H1 (cell line): Measurements from ENCODE around the gene GNG12. TPM values are rescaled to one million over a fixed set of nuclear protein-coding genes. Genes with fewer than 3 reads are reported as not detected.

Source experiments
- CTCF ChIA-PET: fragments of 300-600 bp; sonication (Branson Sonifier 250); formaldehyde crosslinking; loops from one replicate; lab custom pipeline; 2021; ENCODE audit not compliant: partially characterized antibody; lab: Charles Lee
- POLR2A ChIA-PET: fragments of 300-600 bp; sonication (Branson Sonifier 250); formaldehyde crosslinking; loops from one replicate; lab custom pipeline; 2021; ENCODE audit warnings: inconsistent platforms; ENCODE audit not compliant: partially characterized antibody; lab: Charles Lee
- DNase-seq, 2 experiments: peaks; one replicate each; pipeline versions ENCODE4 v3.0.0 to v3.0.0-alpha.2; 2010 to 2022; ENCODE audit warnings: low spot score in 2 of 2, low read depth in 1 of 2, mixed read lengths in 1 of 2
- FAIRE-seq: peaks from 2 replicates; lab custom pipeline; 2011; peaks lifted over from hg19 to GRCh38; lab: Jason Lieb, UNC
- H2AFZ ChIP-seq: 2 replicates; pipeline ENCODE4 v1.8.1; 2012; ENCODE audit warnings: low read length, inconsistent platforms
- H2AK5ac ChIP-seq: 2 replicates; pipeline ENCODE4 v1.6.1; 2013; ENCODE audit warnings: low read depth, low read length
- H2BK120ac ChIP-seq: replicated peaks from 2 replicates; pipeline ENCODE3; 2013; ENCODE audit warnings: low read depth, low read length, inconsistent platforms
- H2BK12ac ChIP-seq: 2 replicates; pipeline ENCODE4 v1.6.1; 2013; ENCODE audit warnings: low read depth, low read length
- H2BK15ac ChIP-seq: 2 replicates; pipeline ENCODE4 v1.6.1; 2013; ENCODE audit warnings: low read length
- H2BK20ac ChIP-seq: 2 replicates; pipeline ENCODE4 v1.6.1; 2013; ENCODE audit warnings: low read length
- H2BK5ac ChIP-seq: 2 replicates; pipeline ENCODE4 v1.6.1; 2013; ENCODE audit warnings: low read depth, low read length
- H3K14ac ChIP-seq: 2 replicates; pipeline ENCODE4 v1.6.1; 2013; ENCODE audit warnings: inconsistent platforms; ENCODE audit not compliant: insufficient read length
- H3K18ac ChIP-seq: 2 replicates; pipeline ENCODE4 v1.6.1; 2013; ENCODE audit warnings: low read length; ENCODE audit errors: extremely low read depth
- H3K23ac ChIP-seq: 2 replicates; pipeline ENCODE4 v1.6.1; 2013; ENCODE audit warnings: inconsistent platforms; ENCODE audit not compliant: insufficient read length
- H3K23me2 ChIP-seq: 2 replicates; pipeline ENCODE4 v1.6.1; 2013; ENCODE audit warnings: low read depth, low read length
- H3K27ac ChIP-seq: 2 replicates; pipeline ENCODE4 v1.6.1; 2011; ENCODE audit warnings: low read depth, low read length, inconsistent platforms
- H3K27me3 ChIP-seq, 4 experiments: replicated peaks in 1 of 4; 1 replicate in 1 of 4; 2 replicates in 3 of 4; pipeline versions ENCODE4 v1.6.1 to v1.8.1; 2011 to 2013; ENCODE audit warnings: low read length in 3 of 4, mild to moderate bottlenecking in 3 of 4, inconsistent platforms in 2 of 4, mixed read lengths in 2 of 4, moderate library complexity in 1 of 4; ENCODE audit not compliant: control insufficient read depth in 3 of 4, insufficient read depth in 3 of 4; ENCODE audit errors: extremely low read depth in 1 of 4
- H3K36me3 ChIP-seq, 4 experiments: 2 replicates each; pipeline versions ENCODE4 v1.6.1 to v1.8.1; 2011 to 2013; ENCODE audit warnings: mild to moderate bottlenecking in 4 of 4, low read length in 3 of 4, moderate library complexity in 2 of 4, control low read depth in 1 of 4, inconsistent platforms in 1 of 4; ENCODE audit not compliant: insufficient read depth in 4 of 4, control insufficient read depth in 2 of 4
- H3K4ac ChIP-seq: replicated peaks from 2 replicates; pipeline ENCODE3; 2013; ENCODE audit warnings: low read length, low read depth, mixed read lengths, inconsistent platforms; ENCODE audit not compliant: insufficient read length
- H3K4me1 ChIP-seq, 4 experiments: replicated peaks in 1 of 4; 1 replicate in 1 of 4; 2 replicates in 3 of 4; pipeline versions ENCODE4 v1.6.1 to v1.8.1; 2011 to 2013; ENCODE audit warnings: low read length in 3 of 4, inconsistent platforms in 2 of 4, mixed read lengths in 1 of 4; ENCODE audit not compliant: insufficient read depth in 4 of 4, control insufficient read depth in 3 of 4
- H3K4me2 ChIP-seq, 2 experiments: 2 replicates each; pipeline versions ENCODE4 v1.6.1 to v1.8.1; 2011 to 2013; ENCODE audit warnings: low read depth in 2 of 2, low read length in 2 of 2, control low read depth in 1 of 2, inconsistent platforms in 1 of 2, mild to moderate bottlenecking in 1 of 2; ENCODE audit not compliant: insufficient read depth in 1 of 2
- H3K4me3 ChIP-seq, 4 experiments: fragments of 200-600, 300-600 bp in 1 of 4; sonication (generic), shearing (Covaris generic), sonication (Bioruptor Twin) in 1 of 4; 2 replicates each; pipeline versions ENCODE4 v1.5.1 to v1.8.1; 2011 to 2016; ENCODE audit warnings: low read length in 4 of 4, low read depth in 3 of 4, control low read depth in 2 of 4, inconsistent platforms in 2 of 4, mild to moderate bottlenecking in 2 of 4, mixed read lengths in 1 of 4, moderate library complexity in 1 of 4; ENCODE audit not compliant: insufficient read depth in 2 of 4; ENCODE audit errors: extremely low read depth in 1 of 4
- H3K56ac ChIP-seq: replicated peaks from 2 replicates; pipeline ENCODE3; 2013; ENCODE audit warnings: low read depth, mild to moderate bottlenecking, mixed read lengths, low read length, inconsistent platforms; ENCODE audit not compliant: insufficient read length
- H3K79me1 ChIP-seq: 2 replicates; pipeline ENCODE4 v1.6.1; 2013; ENCODE audit warnings: low read depth, low read length, control low read depth
- H3K79me2 ChIP-seq, 2 experiments: 2 replicates each; pipeline versions ENCODE4 v1.6.1 to v1.8.1; 2012 to 2013; ENCODE audit warnings: low read length in 2 of 2, mild to moderate bottlenecking in 2 of 2, inconsistent platforms in 1 of 2; ENCODE audit not compliant: insufficient read depth in 2 of 2, control insufficient read depth in 1 of 2
- H3K9ac ChIP-seq, 4 experiments: replicated peaks in 1 of 4; 1 replicate in 1 of 4; 2 replicates in 3 of 4; pipeline versions ENCODE4 v1.6.1 to v1.8.1; 2011 to 2013; ENCODE audit warnings: low read depth in 3 of 4, low read length in 3 of 4, control low read depth in 2 of 4, mild to moderate bottlenecking in 2 of 4, moderate library complexity in 2 of 4, inconsistent platforms in 1 of 4; ENCODE audit errors: extremely low read depth in 1 of 4
- H3K9me3 ChIP-seq, 2 experiments: 2 replicates each; pipeline versions ENCODE4 v1.6.1 to v1.8.1; 2012 to 2013; ENCODE audit warnings: mild to moderate bottlenecking in 2 of 2, moderate library complexity in 2 of 2, control low read depth in 1 of 2, inconsistent platforms in 1 of 2, low read depth in 1 of 2, low read length in 1 of 2, mixed read lengths in 1 of 2; ENCODE audit not compliant: insufficient read depth in 2 of 2
- H4K20me1 ChIP-seq, 2 experiments: replicated peaks in 1 of 2; 2 replicates each; pipeline versions ENCODE3 to v1.8.1; 2011 to 2013; ENCODE audit warnings: inconsistent platforms in 2 of 2, low read length in 2 of 2, mild to moderate bottlenecking in 1 of 2; ENCODE audit not compliant: insufficient read depth in 2 of 2, control insufficient read depth in 1 of 2
- H4K5ac ChIP-seq: 2 replicates; pipeline ENCODE4 v1.6.1; 2013; ENCODE audit warnings: low read length, low read depth, mixed read lengths, inconsistent platforms; ENCODE audit not compliant: insufficient read length
- H4K8ac ChIP-seq: 2 replicates; pipeline ENCODE4 v1.8.0; 2013; ENCODE audit warnings: mild to moderate bottlenecking, moderate library complexity, low read length, inconsistent platforms; ENCODE audit not compliant: insufficient read depth; ENCODE audit errors: extremely low read depth
- H4K91ac ChIP-seq: replicated peaks from 2 replicates; pipeline ENCODE3; 2013; ENCODE audit warnings: low read length, mixed read lengths, inconsistent platforms; ENCODE audit not compliant: insufficient read length
- CBX5 ChIP-seq: fragments of 300-800, 300-1000 bp; sonication (generic); IDR thresholded peaks from 2 replicates; pipeline ENCODE4 v1.7.1; 2016; ENCODE audit warnings: antibody characterized with exemption, low read length, low read depth
- CREB1 ChIP-seq: IDR thresholded peaks from 2 replicates; pipeline ENCODE4 v1.6.1; 2012; ENCODE audit warnings: inconsistent platforms
- EP300 ChIP-seq, 2 experiments: IDR thresholded peaks; 1 replicate in 1 of 2; 2 replicates in 1 of 2; pipeline ENCODE4 v1.6.1; 2011 to 2012; ENCODE audit warnings: low read depth in 2 of 2, low read length in 2 of 2, mild to moderate bottlenecking in 2 of 2, borderline replicate concordance in 1 of 2, inconsistent platforms in 1 of 2, moderate library complexity in 1 of 2
- POLR2A ChIP-seq, 2 experiments: IDR thresholded peaks; 1 replicate in 1 of 2; 2 replicates in 1 of 2; pipeline ENCODE4 v1.6.1; 2011; ENCODE audit warnings: low read depth in 2 of 2, low read length in 2 of 2, mild to moderate bottlenecking in 2 of 2; ENCODE audit errors: control extremely low read depth in 1 of 2
- RXRA ChIP-seq: IDR thresholded peaks from 2 replicates; pipeline ENCODE4 v1.6.1; 2011; ENCODE audit warnings: low read depth, mild to moderate bottlenecking, low read length, moderate library complexity; ENCODE audit not compliant: insufficient read depth
- SIRT6 ChIP-seq: IDR thresholded peaks from one replicate; pipeline ENCODE4 v1.7.1; 2012; ENCODE audit warnings: low read length, inconsistent platforms
- TAF1 ChIP-seq: IDR thresholded peaks from 2 replicates; pipeline ENCODE4 v1.6.1; 2011; ENCODE audit warnings: mild to moderate bottlenecking, low read depth, low read length
- ZNF274 ChIP-seq: IDR thresholded peaks from 2 replicates; pipeline ENCODE4 v1.7.0; 2012; ENCODE audit warnings: low read length, borderline replicate concordance; ENCODE audit errors: extremely low read depth
- WGBS, 2 experiments: shearing (Covaris generic) in 1 of 2; methylation state at CpG; one replicate each; pipeline versions ENCODE4 v1.1.6 to v1.1.7; 2013 to 2015; ENCODE audit warnings: low lambda C conversion rate in 2 of 2, mixed read lengths in 2 of 2, inconsistent platforms in 1 of 2, low coverage in 1 of 2, missing lambda C conversion rate in 1 of 2; ENCODE audit not compliant: insufficient replicate concordance in 2 of 2, insufficient coverage in 1 of 2, insufficient read length in 1 of 2; ENCODE audit errors: extremely low coverage in 1 of 2, missing lambda C conversion rate in 1 of 2; 5-methylcytosine and 5-hydroxymethylcytosine counted together
- polyA plus RNA-seq, 7 experiments: library from polyadenylated mRNA; depleted of rRNA in 3 of 7; stranded (reverse) in 5 of 7; unstranded in 2 of 7; fragments of >200 nt in 5 of 7; fragments of 200-250 nt in 2 of 7; gene quantifications; 1 replicate in 5 of 7; 2 replicates in 1 of 7; 4 replicates in 1 of 7; pipeline versions ENCODE4 v1.2.1 to v1.2.3, GENCODE V29; 2011 to 2013; ENCODE audit warnings: missing spikeins in 2 of 7, mixed read lengths in 2 of 7
- total RNA-seq: library from RNA; stranded (reverse); fragmentation: NEBNext Ultra II Directional; extraction: Animal tissue kit (Norgen Biotek cat#: 25700); gene quantifications from 2 replicates; pipeline ENCODE4 v1.2.1, GENCODE V29; 2021

GNG12 gene
- total and polyA plus RNA-seq, 2 of the 8 experiments (the other 6 are each of a cell fraction or from before 2014, with no cell fraction given): 11.4 to 35.8 TPM

GRCh38 chr1:67686267-67687197 lies 146.7 kb downstream of the GNG12 start:
- 3% methylated on average over 30 of the region's 43 CpGs; no CpG with 5 or more reads in 1 of the 2 experiments for WGBS, 2 experiments
- no peak for FAIRE-seq
- H3K4me2 ChIP-seq: peak overlapping the region; percentile 81 to 83
- peak overlapping the region; percentile 4; the same call in 1 of the 2 replicates for H4K8ac ChIP-seq
- H2BK120ac ChIP-seq: no peak overlapping the region
- no peak overlapping the region for H2BK15ac ChIP-seq
- H3K23me2 ChIP-seq: peaks cover 6% of the 10 kb centered on the region; the same call in 1 of the 2 replicates
- no peak overlapping the region for H2BK20ac ChIP-seq
- H3K4ac ChIP-seq: no peak overlapping the region
- peaks cover 0 to 9% (median 5%) of the 10 kb centered on the region in 4 experiments; a peak in 5 of 7 replicates for H3K4me1 ChIP-seq
- H2BK12ac ChIP-seq: peak overlapping the region; percentile 55
- H2AFZ ChIP-seq: 0 out of 2 replicates have a peak overlapping the region, but pooled peaks have one; percentile 10
- no peaks in the 10 kb centered on the region for H3K79me1 ChIP-seq
- H3K9me3 ChIP-seq: no peaks in the 10 kb centered on the region
- H2AK5ac ChIP-seq: no peak overlapping the region
- ChIA-PET CTCF (interaction anchor here (0.6 to 3.5 kb wide), 17 partner anchors 14 to 180 kb away, joined by 3 to 14 read pairs (median 3); no protein-coding TSS in a partner anchor), POLR2A (interaction anchor here (0.6 to 4.7 kb wide), 21 partner anchors 9 to 162 kb away, joined by 3 to 34 read pairs (median 4); no protein-coding TSS in a partner anchor)
- H4K91ac ChIP-seq: peak overlapping the region; percentile 7
- no peak overlapping the region for H3K14ac ChIP-seq
- peak overlapping the region; percentile 60 for H3K56ac ChIP-seq
- H3K18ac ChIP-seq: peak overlapping the region; percentile 89
- peaks cover 0 to 2% of the 10 kb centered on the region in 2 experiments for H4K20me1 ChIP-seq
- H3K23ac ChIP-seq: no peak overlapping the region
- peak overlapping the region; percentile 55; the same call in 1 of the 2 replicates for H2BK5ac ChIP-seq
- H3K4me3 ChIP-seq: peak overlapping the region; percentile 84 to 98 (median 90)
- peaks cover 0 to 10% of the 10 kb centered on the region in 2 experiments; a peak in 2 of 4 replicates for H3K79me2 ChIP-seq
- peak overlapping the region; percentile 63 to 79 (median 68); a peak in 6 of 7 replicates for H3K9ac ChIP-seq
- H3K27me3 ChIP-seq: no peaks in the 10 kb centered on the region
- DNase-seq: peak in 1 of 2 experiments; percentile 71
- peak overlapping the region; percentile 67 for H4K5ac ChIP-seq
- H3K27ac ChIP-seq: peak overlapping the region; percentile 29; the same call in 1 of the 2 replicates
- peaks cover 0 to 22% (median 6%) of the 10 kb centered on the region in 4 experiments; a peak in 4 of 8 replicates for H3K36me3 ChIP-seq
- TF ChIP-seq EP300 (IDR thresholded peaks at IDR 0.05; ENCODE audit: borderline replicate concordance in 1 of 2, low read depth in 2 of 2, low read length in 2 of 2) (no peak), POLR2A (IDR thresholded peaks at IDR 0.05; ENCODE audit: control extremely low read depth in 1 of 2, low read depth in 2 of 2, low read length in 2 of 2) (peak in 1 of 2 experiments; percentile 32; a peak in 1 of 3 replicates), CBX5 (no peak), SIRT6 (no peak), ZNF274 (no peak), TAF1 (0 out of 2 replicates have a peak, but pooled peaks have one; percentile 33), CREB1 (peak; percentile 29; the same call in 1 of the 2 replicates), RXRA (no peak)
